Activated CD4-positive, alpha-beta T cell treated with anti-CD3 and anti-CD28 coated beads for 36 hours (primary cell): ENCODE data around the gene ALDH1A1. TPM values are rescaled to one million over a fixed set of nuclear protein-coding genes. Genes with fewer than 3 reads are reported as not detected.
"Not testable (repeated sequence)": the region's sequence is repeated elsewhere in the genome, so short reads cannot be mapped to it uniquely, and the experiment has no call there.

Experiments used
- ATAC-seq: fragments of 200-7000 bp; cut with Tn5 transposase; one replicate; pipeline ENCODE4 v1.10.0; 2021; ENCODE audit warnings: mild to moderate bottlenecking, moderate library complexity
- CTCF ChIA-PET: fragments of 350-600 bp; sonication (Branson Sonifier 250); formaldehyde crosslinking; loops from one replicate; lab custom pipeline; 2021; ENCODE audit warnings: antibody characterized with exemption; lab: Charles Lee
- POLR2A ChIA-PET: fragments of 350-600 bp; sonication (Branson Sonifier 250); formaldehyde crosslinking; loops from one replicate; lab custom pipeline; 2021; ENCODE audit warnings: antibody characterized with exemption, inconsistent platforms; lab: Charles Lee
- DNase-seq: peaks from one replicate; pipeline ENCODE4 v3.0.0-alpha.2; 2020
- H3K27ac Mint-ChIP-seq: one replicate; pipeline ENCODE4 v1.8.0; 2021; ENCODE audit warnings: mixed read lengths
- H3K27me3 Mint-ChIP-seq: one replicate; pipeline ENCODE4 v1.8.0; 2021; ENCODE audit warnings: mixed read lengths
- H3K36me3 Mint-ChIP-seq: one replicate; pipeline ENCODE4 v1.8.0; 2021; ENCODE audit warnings: low read depth, mixed read lengths
- H3K4me1 Mint-ChIP-seq: one replicate; pipeline ENCODE4 v1.8.0; 2021; ENCODE audit warnings: mixed read lengths
- H3K4me3 Mint-ChIP-seq: one replicate; pipeline ENCODE4 v1.8.0; 2021; ENCODE audit warnings: mild to moderate bottlenecking, moderate library complexity, mixed read lengths
- H3K9me3 Mint-ChIP-seq: one replicate; pipeline ENCODE4 v1.8.0; 2021; ENCODE audit warnings: low read depth, mixed read lengths
- intact Hi-C, 2 experiments: fragments of 100-400 bp; cut with DNase I in 1 of 2; cut with micrococcal nuclease in 1 of 2; formaldehyde crosslinking; loops; one replicate each; pipeline versions ENCODE4 v1.14.2 to v1.15.1; 2022 to 2024; cut with DNase I, micrococcal nuclease
- total RNA-seq, 2 experiments: library from RNA; stranded (reverse); gene quantifications; one replicate each; pipeline ENCODE4 v1.2.3, GENCODE V29; 2021

The ALDH1A1 gene
- total RNA-seq, 2 experiments from 2014 or later, result not detected

DNA sequence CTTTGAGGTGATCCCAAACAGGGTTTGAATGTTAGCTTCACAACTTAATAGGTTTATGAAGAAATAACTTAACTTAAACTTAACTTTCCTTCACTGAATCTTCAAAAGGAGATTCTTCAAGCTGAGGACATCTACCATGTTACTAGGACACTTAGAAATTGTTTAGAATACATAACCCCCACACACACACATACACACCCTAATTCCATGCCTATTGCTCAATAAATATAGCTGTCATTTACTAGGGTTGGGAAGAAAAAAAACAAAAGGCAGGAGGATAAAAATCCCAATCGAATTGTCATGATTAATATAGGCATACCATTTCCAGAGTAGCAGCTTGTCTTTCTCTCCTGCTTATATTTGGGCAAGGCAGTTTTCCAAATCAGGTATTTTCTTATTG is 68.3 kb downstream of the ALDH1A1 start:
- no peaks in the 10 kb centered on the region for H3K4me1 Mint-ChIP-seq
- ATAC-seq (no peak), DNase-seq (no peak)
- H3K27ac Mint-ChIP-seq, result no peak overlapping the region
- H3K4me3 Mint-ChIP-seq, result no peak overlapping the region
- H3K27me3 Mint-ChIP-seq, result no peaks in the 10 kb centered on the region
- H3K9me3 Mint-ChIP-seq, result no peaks in the 10 kb centered on the region
- H3K36me3 Mint-ChIP-seq, result no peaks in the 10 kb centered on the region
- POLR2A ChIA-PET, result no interaction called here
- CTCF ChIA-PET, result no interaction called here
- intact Hi-C loops, result no loop called here

DNA sequence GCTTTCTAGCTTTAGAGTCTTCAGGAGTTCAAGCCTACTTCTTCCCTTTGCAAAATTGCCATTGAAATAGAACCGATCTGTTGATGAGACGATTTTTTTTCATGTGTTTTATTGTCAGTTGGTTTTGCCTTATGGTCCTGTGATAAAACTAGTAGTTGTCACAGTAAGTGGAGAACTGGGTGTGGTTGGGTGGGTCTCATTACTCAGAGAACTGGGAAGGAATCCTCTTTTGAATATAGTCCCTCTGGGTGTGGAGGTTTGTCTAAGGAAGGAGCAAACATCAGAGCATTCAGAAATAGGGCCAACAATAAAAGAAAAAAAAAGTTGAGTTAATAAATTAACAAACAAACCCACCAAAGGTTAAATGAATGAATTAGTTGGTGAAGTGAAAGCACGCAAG is 69.0 kb downstream of the ALDH1A1 start:
- H3K27ac Mint-ChIP-seq, result no peak overlapping the region
- DNase-seq, result no peak
- CTCF ChIA-PET, result no interaction called here
- no peaks in the 10 kb centered on the region for H3K36me3 Mint-ChIP-seq
- no peak overlapping the region for H3K4me3 Mint-ChIP-seq
- no peaks in the 10 kb centered on the region for H3K4me1 Mint-ChIP-seq
- H3K27me3 Mint-ChIP-seq, result no peaks in the 10 kb centered on the region
- ATAC-seq, result no peak
- H3K9me3 Mint-ChIP-seq, result no peaks in the 10 kb centered on the region
- POLR2A ChIA-PET, result no interaction called here
- intact Hi-C loops, result no loop called here

DNA sequence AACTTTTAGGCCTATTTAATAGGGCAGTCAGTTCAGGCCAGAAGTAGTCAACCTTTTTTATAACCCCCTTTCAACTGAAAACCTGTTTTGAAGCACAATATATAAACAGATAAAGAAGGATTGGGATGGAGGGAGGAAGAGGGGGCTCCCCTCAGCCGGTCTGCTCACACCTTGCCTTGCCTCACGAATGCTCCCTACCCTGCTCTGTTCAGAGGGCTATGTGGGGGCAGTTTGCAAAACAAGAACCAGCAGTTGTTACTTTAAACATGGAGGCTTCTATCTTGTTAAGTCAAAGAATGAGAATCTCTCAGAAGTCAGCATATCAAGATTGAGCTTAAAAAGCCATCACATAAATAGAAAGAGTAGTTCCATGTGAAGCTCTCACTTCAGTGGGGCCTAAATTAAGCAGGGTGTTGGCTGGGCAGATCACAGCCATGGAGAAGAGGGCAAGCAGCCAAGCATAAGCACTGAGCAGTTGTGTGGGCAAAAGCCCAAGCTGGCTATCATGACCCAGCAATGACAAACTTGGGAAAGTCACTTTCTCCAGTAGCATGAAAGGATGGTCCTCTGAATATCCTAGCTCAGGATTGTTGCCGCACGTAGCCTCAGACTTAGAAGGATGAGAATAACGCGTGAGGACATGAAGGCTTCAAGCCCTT is 70.6 kb downstream of the ALDH1A1 start:
- intact Hi-C loops, result no loop called here
- ATAC-seq (no peak), DNase-seq (no peak)
- H3K9me3 Mint-ChIP-seq, result no peaks in the 10 kb centered on the region
- no peaks in the 10 kb centered on the region for H3K27me3 Mint-ChIP-seq
- ChIA-PET POLR2A (no interaction called here), CTCF (no interaction called here)
- H3K36me3 Mint-ChIP-seq, result no peaks in the 10 kb centered on the region
- no peak overlapping the region for H3K4me3 Mint-ChIP-seq
- H3K27ac Mint-ChIP-seq, result no peak overlapping the region
- no peaks in the 10 kb centered on the region for H3K4me1 Mint-ChIP-seq

DNA sequence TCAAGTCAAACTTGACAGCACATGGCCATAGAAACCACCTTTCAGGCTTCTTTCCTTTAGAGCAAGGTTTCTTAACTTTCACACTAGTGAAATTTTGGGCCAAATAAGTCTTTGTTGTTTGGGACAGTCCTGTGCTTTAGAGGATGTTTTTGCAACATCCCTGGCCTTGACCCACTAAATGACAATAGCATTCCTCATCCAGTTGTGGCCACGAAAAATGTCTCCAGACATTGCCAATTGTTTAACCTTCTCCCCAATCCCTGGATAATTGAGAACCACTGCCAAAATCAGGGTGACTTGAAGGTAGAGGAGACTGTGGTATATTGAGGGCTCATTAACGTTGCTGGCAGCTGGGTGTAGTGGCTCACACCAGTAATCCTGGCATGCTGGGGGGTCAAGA is 72.0 kb downstream of the ALDH1A1 start:
- DNase-seq, result no peak
- no peaks in the 10 kb centered on the region for H3K27me3 Mint-ChIP-seq
- intact Hi-C loops, result no loop called here
- no peak overlapping the region for H3K27ac Mint-ChIP-seq
- no peak for ATAC-seq
- H3K4me1 Mint-ChIP-seq, result no peaks in the 10 kb centered on the region
- CTCF ChIA-PET, result no interaction called here
- H3K9me3 Mint-ChIP-seq, result no peaks in the 10 kb centered on the region
- no peak overlapping the region for H3K4me3 Mint-ChIP-seq
- no peaks in the 10 kb centered on the region for H3K36me3 Mint-ChIP-seq
- POLR2A ChIA-PET, result no interaction called here

DNA sequence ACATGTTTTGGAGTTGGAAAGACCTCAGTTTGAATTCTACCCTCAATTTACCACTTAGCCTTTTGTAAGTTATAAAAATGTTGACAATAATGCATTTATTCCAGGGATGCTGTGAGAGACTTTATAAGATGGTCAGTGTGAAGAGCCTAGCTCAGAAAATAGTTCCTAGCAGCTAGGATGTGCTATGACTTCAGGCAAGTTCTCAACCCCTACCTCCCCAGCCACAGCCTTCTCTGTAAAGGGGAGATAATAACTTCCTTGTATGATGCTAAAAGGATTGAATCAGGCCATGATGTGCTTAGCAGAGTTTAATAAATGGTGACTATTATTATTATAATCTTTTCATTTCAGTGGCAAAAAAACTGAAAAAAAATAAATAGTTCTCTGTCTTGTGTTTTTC is 77.6 kb downstream of the ALDH1A1 start:
- ATAC-seq (no peak), DNase-seq (no peak)
- H3K27me3 Mint-ChIP-seq, result peaks cover 2% of the 10 kb centered on the region
- CTCF ChIA-PET, result interaction anchor here (0.7 kb wide), 1 partner anchor 1262 kb away, joined by 3 read pairs; no protein-coding TSS in a partner anchor
- no peaks in the 10 kb centered on the region for H3K4me1 Mint-ChIP-seq
- intact Hi-C loops, result no loop called here
- no peak overlapping the region for H3K4me3 Mint-ChIP-seq
- no peaks in the 10 kb centered on the region for H3K9me3 Mint-ChIP-seq
- H3K27ac Mint-ChIP-seq, result no peak overlapping the region
- POLR2A ChIA-PET, result no interaction called here
- no peaks in the 10 kb centered on the region for H3K36me3 Mint-ChIP-seq

DNA sequence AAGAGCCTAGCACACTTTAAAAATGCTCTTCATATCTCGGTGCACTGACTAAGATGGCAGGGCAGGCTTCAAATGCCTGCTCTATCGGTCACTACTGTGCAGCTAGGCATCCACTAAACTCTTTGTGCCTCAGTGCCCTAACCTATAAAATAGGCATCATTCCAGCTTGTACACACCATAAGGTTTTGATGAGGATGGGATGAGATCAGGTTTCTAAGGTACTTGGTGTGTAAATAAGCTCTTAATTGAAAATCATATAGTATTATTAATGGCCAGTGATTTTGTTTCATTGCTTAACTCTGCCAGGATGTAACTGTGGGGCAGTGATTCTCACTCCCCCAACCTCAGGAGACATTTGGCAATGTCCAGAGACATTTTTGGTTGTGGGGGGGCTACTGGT is 78.5 kb downstream of the ALDH1A1 start:
- CTCF ChIA-PET, result no interaction called here
- Mint-ChIP-seq H3K4me1 (no peaks in the 10 kb centered on the region), H3K4me3 (no peak overlapping the region), H3K27ac (no peak overlapping the region), H3K27me3 (peaks cover 3% of the 10 kb centered on the region), H3K36me3 (no peaks in the 10 kb centered on the region), H3K9me3 (no peaks in the 10 kb centered on the region)
- intact Hi-C loops, result loop anchor here (5.0 kb wide), 3 partner anchors 148 to 308 kb away; no protein-coding TSS in a partner anchor
- POLR2A ChIA-PET, result no interaction called here
- DNase-seq (no peak), ATAC-seq (no peak)

DNA sequence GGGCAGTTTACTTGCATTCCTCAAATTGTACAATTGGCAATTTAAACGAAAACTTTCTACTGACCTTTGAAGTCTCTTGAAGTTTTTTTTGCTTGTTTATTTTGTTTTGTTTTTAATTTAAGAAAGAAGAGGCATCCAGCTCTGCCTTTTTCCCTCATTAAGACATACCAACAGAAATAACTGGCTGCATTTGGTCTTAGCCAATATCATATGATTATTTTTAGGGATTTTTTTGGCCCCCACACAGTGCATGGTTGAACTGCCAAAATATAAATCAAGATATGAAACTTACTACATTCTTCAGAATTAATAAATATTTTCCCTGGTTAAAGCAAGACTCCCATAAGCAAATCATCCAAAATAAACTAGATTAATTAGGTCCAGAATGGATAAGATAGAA is 79.4 kb downstream of the ALDH1A1 start:
- intact Hi-C loops, result loop anchor here (5.0 kb wide), 3 partner anchors 149 to 309 kb away; no protein-coding TSS in a partner anchor
- ChIA-PET POLR2A (interaction anchor here (0.7 kb wide), 1 partner anchor 129 kb away, joined by 3 read pairs; no protein-coding TSS in a partner anchor), CTCF (interaction anchor here (1.2 kb wide), 1 partner anchor 17 kb away, joined by 4 read pairs; no protein-coding TSS in a partner anchor)
- Mint-ChIP-seq H3K27ac (no peak overlapping the region), H3K9me3 (no peaks in the 10 kb centered on the region), H3K36me3 (no peaks in the 10 kb centered on the region), H3K27me3 (peaks cover 4% of the 10 kb centered on the region), H3K4me3 (no peak overlapping the region), H3K4me1 (no peaks in the 10 kb centered on the region)
- DNase-seq (no peak), ATAC-seq (no peak)

DNA sequence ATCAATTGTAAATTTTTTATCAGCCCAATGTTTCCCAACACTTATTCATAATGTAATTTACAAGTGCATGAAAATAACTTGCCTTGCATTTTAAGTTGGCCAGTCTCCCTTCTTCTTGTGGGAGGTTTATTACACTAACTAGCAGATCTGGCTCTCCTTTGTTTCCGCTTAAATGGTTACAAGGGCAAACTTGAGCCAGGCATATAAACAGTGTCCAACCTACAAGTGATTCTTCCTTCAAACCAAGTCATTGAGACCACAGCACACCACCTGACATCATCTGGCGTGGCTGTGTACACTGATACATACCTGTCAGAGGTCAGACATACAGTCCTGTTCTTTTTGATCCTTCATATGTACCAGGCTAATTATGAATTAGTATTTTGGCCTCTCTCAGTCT is 80.1 kb downstream of the ALDH1A1 start:
- no peak overlapping the region for H3K27ac Mint-ChIP-seq
- ATAC-seq (no peak), DNase-seq (no peak)
- peaks cover 4% of the 10 kb centered on the region for H3K27me3 Mint-ChIP-seq
- ChIA-PET POLR2A (no interaction called here), CTCF (interaction anchor here (1.2 kb wide), 1 partner anchor 16 kb away, joined by 4 read pairs; no protein-coding TSS in a partner anchor)
- no peaks in the 10 kb centered on the region for H3K4me1 Mint-ChIP-seq
- no peaks in the 10 kb centered on the region for H3K36me3 Mint-ChIP-seq
- no peak overlapping the region for H3K4me3 Mint-ChIP-seq
- intact Hi-C loops, result loop anchor here (5.0 kb wide), 3 partner anchors 150 to 310 kb away; no protein-coding TSS in a partner anchor
- H3K9me3 Mint-ChIP-seq, result no peaks in the 10 kb centered on the region

DNA sequence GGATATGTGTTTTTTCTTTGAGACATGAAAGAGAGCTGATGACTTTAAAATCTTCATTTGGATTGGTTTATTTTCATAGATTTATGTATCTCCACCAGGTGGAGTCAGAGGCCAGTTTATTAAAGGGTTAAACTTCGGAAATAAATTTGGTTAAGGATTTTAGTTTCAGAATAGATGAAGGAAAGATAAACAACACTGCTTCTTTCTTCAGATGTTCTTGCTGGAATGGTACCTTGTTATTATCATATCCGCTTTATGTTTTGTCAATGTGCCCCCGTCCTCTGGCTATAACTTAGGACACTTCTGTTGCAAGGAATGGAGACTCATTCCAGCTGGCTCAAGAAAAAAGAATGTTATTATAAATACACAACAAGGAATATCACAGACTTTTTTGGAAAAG is 81.2 kb downstream of the ALDH1A1 start:
- Mint-ChIP-seq H3K27me3 (peaks cover 4% of the 10 kb centered on the region), H3K4me1 (no peaks in the 10 kb centered on the region), H3K27ac (no peak overlapping the region), H3K36me3 (no peaks in the 10 kb centered on the region), H3K4me3 (no peak overlapping the region), H3K9me3 (no peaks in the 10 kb centered on the region)
- DNase-seq (no peak), ATAC-seq (no peak)
- CTCF ChIA-PET, result interaction anchor here (0.9 to 1.4 kb wide), 5 partner anchors 15 to 329 kb away, joined by 3 to 5 read pairs (median 3); no protein-coding TSS in a partner anchor
- POLR2A ChIA-PET, result no interaction called here
- intact Hi-C loops, result loop anchor here (1.0 to 5.0 kb wide), 4 partner anchors 151 to 311 kb away; no protein-coding TSS in a partner anchor

DNA sequence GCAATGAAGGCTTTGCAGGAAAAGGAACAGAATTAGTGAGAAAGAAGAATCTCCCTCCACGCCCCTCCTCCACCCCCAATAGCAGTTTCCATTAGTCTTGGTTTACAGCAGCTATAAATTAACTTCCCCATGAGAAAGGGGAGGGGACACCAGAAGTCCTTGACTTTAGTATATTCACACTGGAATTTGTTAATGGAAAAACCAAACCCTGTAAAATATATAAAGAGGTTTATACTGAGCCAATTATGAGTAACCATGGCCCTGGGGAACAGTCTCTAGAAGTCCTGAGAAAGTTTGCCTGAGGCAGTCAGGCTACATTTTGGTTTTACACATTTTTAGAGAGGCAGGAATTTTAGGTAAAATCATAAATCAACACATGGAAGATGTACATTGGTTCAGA is 88.5 kb downstream of the ALDH1A1 start:
- Mint-ChIP-seq H3K9me3 (no peaks in the 10 kb centered on the region), H3K4me3 (no peak overlapping the region), H3K27ac (no peak overlapping the region), H3K4me1 (no peaks in the 10 kb centered on the region), H3K36me3 (no peaks in the 10 kb centered on the region), H3K27me3 (peaks cover under 1% of the 10 kb centered on the region)
- no peak for ATAC-seq
- intact Hi-C loops, result no loop called here
- CTCF ChIA-PET, result interaction anchor here (0.7 kb wide), 1 partner anchor 221 kb away, joined by 5 read pairs; no protein-coding TSS in a partner anchor
- POLR2A ChIA-PET, result no interaction called here
- no peak for DNase-seq

DNA sequence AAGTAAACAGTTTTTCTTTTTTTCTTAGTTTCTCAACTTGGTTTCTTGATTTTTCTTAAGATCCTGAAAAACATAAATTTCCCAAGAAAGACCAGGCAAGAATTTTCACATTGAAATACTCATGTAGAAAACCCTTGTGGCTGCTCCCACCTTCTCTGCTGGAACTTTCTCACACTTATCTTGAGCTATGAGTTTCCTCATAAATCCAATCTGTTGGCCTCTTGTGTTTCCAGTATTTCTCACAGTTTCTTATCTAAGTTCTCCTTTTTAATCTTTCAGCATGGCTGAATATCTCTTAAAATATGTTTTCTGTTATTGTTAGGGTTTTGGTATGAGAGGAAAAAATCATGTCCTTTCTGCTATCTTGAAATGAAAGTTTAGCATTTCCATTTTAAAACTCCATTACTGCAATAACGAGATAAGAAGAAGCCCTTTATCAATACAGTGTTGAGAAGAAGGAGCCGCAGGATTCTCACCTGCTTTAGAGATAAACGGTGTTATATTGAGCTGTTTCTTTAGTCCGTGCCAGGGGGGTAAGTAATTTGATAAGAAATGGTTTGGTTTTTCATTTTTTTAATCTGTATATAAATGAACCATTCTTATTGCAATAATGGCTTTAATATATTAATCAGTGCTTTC is 89.3 kb downstream of the ALDH1A1 start:
- POLR2A ChIA-PET, result no interaction called here
- ATAC-seq, result no peak
- H3K27ac Mint-ChIP-seq, result no peak overlapping the region
- no peak overlapping the region for H3K4me3 Mint-ChIP-seq
- no peaks in the 10 kb centered on the region for H3K9me3 Mint-ChIP-seq
- H3K27me3 Mint-ChIP-seq, result no peaks in the 10 kb centered on the region
- DNase-seq, result no peak
- CTCF ChIA-PET, result no interaction called here
- H3K4me1 Mint-ChIP-seq, result no peaks in the 10 kb centered on the region
- H3K36me3 Mint-ChIP-seq, result no peaks in the 10 kb centered on the region
- intact Hi-C loops, result no loop called here

DNA sequence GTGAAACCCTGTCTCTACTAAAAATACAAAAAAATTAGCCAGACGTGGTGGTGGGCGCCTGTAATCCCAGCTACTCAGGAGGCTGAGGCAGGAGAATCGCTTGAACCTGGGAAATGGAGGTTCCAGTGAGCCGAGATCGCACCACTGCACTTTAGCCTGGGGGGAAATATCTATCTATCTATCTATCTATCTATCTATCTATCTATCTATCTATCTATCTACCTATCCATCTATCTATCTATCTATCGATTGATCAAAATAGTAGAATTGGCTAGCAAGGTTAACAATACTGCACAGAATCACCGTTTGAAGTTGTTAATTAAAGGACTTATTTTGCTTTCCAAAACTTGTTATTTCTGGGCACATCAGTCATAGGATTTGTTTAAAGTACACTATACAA is 90.1 kb downstream of the ALDH1A1 start:
- DNase-seq, intact Hi-C loops: not testable (repeated sequence)

More for the DNA sequence above, 90.1 kb downstream of the ALDH1A1 start:
- H3K27ac Mint-ChIP-seq, ATAC-seq, H3K36me3 Mint-ChIP-seq, CTCF ChIA-PET, H3K9me3 Mint-ChIP-seq, H3K4me1 Mint-ChIP-seq, H3K4me3 Mint-ChIP-seq, POLR2A ChIA-PET, H3K27me3 Mint-ChIP-seq: not testable (repeated sequence)
